BE2C (cell line): Measurements from ENCODE around the gene PSG4.
"Not testable (repeated sequence)": the region's sequence is repeated elsewhere in the genome, so short reads cannot be mapped to it uniquely, and the experiment has no call there.

Source experiments
- DNase-seq: peaks from one replicate; pipeline ENCODE4 v3.0.0-alpha.2; 2020
- H3K27me3 ChIP-seq: fragments of 250-450 bp; sonication (Bioruptor Pico); 2 replicates; pipeline ENCODE4 v1.5.1; 2020; ENCODE audit warnings: mild to moderate bottlenecking
- H3K36me3 ChIP-seq: fragments of 250-450 bp; sonication (Bioruptor Pico); 2 replicates; pipeline ENCODE4 v1.5.1; 2020; ENCODE audit warnings: mild to moderate bottlenecking
- H3K4me1 ChIP-seq: fragments of 250-450 bp; sonication (Bioruptor Pico); 2 replicates; pipeline ENCODE4 v1.5.1; 2020
- H3K4me3 ChIP-seq: 2 replicates; pipeline ENCODE4 v1.5.1; 2011; ENCODE audit warnings: low read depth, low read length
- H3K9me3 ChIP-seq: fragments of 250-450 bp; sonication (Bioruptor Pico); 2 replicates; pipeline ENCODE4 v1.5.1; 2020
- CTCF ChIP-seq: IDR thresholded peaks from 2 replicates; pipeline ENCODE4 v1.5.1; 2012; ENCODE audit warnings: mild to moderate bottlenecking, low read depth, low read length

Gene PSG4

DNA sequence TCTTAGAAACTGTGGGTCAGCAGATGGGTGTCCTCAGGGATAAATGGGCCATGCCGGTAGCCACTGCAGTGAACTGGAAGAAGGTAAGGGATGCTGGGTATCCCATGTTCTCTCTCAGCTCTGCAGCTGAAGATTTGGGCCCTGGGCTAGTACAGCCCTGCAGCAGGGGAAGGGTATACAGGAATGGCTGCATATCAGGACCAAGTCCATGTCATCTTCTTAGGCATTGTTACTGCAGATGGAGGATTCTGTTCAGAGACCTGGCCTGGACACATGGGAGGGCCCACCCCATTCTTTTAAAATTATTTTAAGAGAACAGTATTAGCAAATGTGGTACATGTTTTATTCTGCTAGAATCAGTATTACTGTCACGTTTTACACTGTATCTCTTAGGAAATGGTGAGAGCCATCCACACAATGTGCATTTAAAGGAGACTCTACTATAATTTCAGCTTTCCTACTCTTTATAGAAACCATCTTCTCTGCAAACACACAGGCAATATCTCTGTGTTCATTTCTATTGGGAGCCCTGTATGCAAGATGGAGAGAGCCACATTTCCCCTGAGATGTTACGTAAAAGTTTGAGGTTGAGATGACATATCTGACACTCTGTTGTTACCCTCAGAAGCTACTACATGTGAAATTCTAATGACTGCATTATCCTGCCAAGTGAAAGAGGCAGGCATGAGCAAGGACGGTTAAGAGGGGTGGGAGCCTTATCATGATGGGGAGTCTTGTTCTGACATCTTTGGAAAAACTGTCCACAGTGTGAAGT is 12.9 kb downstream of the PSG4 start:
- H3K4me1 ChIP-seq, H3K27me3 ChIP-seq, H3K36me3 ChIP-seq, DNase-seq, H3K4me3 ChIP-seq, H3K9me3 ChIP-seq: not testable (repeated sequence)

DNA sequence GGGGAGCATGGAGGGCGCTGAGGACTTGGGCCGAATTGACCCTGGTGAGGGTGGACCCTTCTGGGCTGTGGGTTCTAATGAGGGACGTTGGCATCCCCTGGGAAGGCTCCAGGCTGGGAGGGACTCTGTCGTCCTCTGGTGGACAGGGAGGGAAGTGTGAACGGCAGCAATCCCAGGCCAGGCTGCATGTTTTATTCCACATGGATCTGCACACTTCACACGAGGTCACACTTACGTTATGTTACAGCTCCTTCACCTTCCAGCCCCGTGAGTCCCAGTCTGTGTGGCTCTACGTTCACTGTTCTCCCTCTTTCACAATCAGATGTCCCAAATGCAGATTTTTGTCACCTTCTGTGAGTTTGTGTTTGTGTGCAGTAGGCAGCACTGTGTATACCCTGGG is 17.3 kb downstream of the PSG4 start:
- peak; percentile 23 for TF ChIP-seq CTCF
- not testable (repeated sequence) for H3K9me3 ChIP-seq, DNase-seq, H3K27me3 ChIP-seq, H3K4me3 ChIP-seq, H3K4me1 ChIP-seq, H3K36me3 ChIP-seq

DNA sequence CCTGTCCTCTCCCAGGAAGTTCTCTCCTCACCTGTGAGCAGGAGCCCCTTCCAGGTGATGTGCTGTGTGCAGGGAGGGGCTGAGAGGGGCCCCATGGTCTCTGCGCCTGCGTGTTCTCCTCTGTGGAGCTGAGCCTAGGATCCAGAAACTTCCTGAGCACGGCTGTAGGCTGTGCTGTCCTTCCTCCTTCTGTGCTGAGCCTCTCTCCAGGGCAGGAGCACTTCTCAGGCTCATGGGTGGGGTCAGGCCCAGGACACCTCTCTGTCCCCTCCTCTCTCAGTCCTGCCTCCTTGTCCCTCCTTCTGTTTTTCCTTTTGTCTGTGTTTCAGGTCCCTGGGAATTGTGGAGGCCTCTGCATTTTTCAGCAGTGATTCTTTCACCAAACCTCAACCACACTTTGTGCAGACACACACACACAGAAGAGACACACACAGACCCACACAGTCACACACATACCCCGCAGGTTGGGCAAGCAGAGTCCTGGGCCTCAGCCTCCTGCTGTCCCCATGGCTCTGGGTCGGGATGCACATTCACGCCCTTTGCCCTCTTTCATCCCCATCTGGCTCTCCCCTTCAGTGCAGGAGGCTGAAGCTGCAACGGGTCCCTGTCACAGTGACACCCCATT is 19.0 kb downstream of the PSG4 start, which contains the start of gene PSG5:
PSG5 (minus strand) TSS at position 226 of the 625 bp plus-strand sequence; CDS start at position 95, 131 bp downstream.
- not testable (repeated sequence) for DNase-seq, H3K27me3 ChIP-seq, H3K36me3 ChIP-seq, H3K4me1 ChIP-seq, H3K9me3 ChIP-seq, H3K4me3 ChIP-seq

DNA sequence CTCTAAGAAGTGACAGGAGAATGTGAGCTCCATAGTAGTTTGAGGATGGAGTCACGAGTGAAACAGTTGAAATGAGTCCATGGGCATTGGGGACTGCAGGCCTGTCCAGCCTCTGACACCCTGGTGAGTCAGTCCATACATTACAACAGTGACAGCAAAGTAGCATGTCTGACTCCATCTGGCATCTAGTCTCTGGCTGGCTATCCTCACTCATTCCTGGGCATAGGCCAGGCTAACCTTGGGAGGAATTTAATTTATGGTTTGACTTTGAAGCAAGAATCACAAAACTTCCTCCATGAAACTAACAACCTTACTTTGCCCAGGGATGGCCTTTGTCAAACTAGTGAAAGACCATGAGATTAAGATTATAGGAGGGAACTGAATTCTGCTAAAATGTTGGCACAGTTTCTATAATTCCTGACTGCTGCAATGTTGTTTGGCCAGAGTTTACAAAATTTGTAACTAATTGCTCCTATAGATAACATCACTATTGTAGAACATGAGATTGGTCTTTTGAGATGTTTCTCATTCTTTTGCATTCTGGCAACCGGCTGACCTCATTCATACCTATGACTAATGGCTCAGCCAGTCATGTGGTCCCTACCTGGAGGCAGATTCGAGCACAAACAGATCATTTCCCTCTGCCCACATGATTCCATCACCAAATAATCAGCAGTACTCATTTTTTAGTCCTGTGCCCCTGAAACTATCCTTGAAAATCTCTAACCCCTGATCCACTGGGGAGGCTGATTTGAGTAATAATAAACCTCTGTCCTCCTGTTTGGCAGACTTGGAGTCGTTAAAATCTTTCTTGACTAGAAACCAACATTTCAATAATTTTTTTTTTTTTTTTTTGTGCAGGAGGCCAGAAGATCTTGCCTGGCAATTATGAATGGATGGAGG is 23.3 kb downstream of the PSG4 start:
- DNase-seq: not testable (repeated sequence)

GRCh38 chr19:43179569-43180147 is 25.8 kb downstream of the PSG4 start:
- not testable (repeated sequence) for H3K9me3 ChIP-seq, H3K4me1 ChIP-seq, H3K36me3 ChIP-seq, H3K27me3 ChIP-seq, H3K4me3 ChIP-seq
- peak; percentile 24 for DNase-seq
- 0 out of 2 replicates have a peak, but pooled peaks have one; percentile 12 for TF ChIP-seq CTCF

More for the DNA sequence above, 23.3 kb downstream of the PSG4 start:
- H3K36me3 ChIP-seq, H3K4me3 ChIP-seq, H3K27me3 ChIP-seq, H3K4me1 ChIP-seq, H3K9me3 ChIP-seq: not testable (repeated sequence)

GRCh38 chr19:43178577-43178976 is 26.9 kb downstream of the PSG4 start:
- not testable (repeated sequence) for H3K4me1 ChIP-seq, DNase-seq, H3K27me3 ChIP-seq, H3K9me3 ChIP-seq, H3K4me3 ChIP-seq, H3K36me3 ChIP-seq

DNA sequence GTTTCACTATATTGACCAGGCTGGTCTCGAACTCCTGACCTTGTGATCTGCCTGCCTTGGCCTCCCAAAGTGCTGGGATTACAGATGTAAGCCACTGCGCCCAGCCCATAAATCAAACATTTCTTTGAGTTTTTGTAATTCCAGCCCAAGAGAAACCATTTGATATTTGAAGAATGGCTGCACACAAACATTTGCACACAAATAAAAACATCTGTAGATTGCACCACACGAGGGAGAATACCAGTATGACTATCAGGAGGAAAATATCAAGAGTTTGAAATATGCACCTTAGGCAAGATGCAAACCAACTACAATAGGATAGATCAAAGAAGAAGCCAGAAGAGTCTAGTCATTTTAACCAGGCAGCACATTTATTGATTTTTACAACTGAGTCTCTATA is 39.5 kb downstream of the PSG4 start:
- DNase-seq, H3K4me1 ChIP-seq, H3K4me3 ChIP-seq, H3K9me3 ChIP-seq, H3K27me3 ChIP-seq, H3K36me3 ChIP-seq: not testable (repeated sequence)

GRCh38 chr19:43163135-43163534 is 42.3 kb downstream of the PSG4 start:
- not testable (repeated sequence) for H3K4me3 ChIP-seq, H3K9me3 ChIP-seq, H3K36me3 ChIP-seq, H3K27me3 ChIP-seq, DNase-seq, H3K4me1 ChIP-seq

GRCh38 chr19:43162261-43162660 is 43.2 kb downstream of the PSG4 start:
- DNase-seq, H3K4me3 ChIP-seq, H3K36me3 ChIP-seq, H3K4me1 ChIP-seq, H3K9me3 ChIP-seq, H3K27me3 ChIP-seq: not testable (repeated sequence)
